H54 (cell line): ENCODE data around the gene SLC10A7.
A peak's percentile ranks its signal among the peaks of the same experiment; 100 is the strongest.

Experiments used
- DNase-seq: peaks from one replicate; pipeline ENCODE4 v3.0.0; 2011; ENCODE audit warnings: low spot score, mixed read lengths; ENCODE audit not compliant: insufficient read length
- FAIRE-seq: peaks from 3 replicates; lab custom pipeline; 2011; peaks lifted over from hg19 to GRCh38; lab: Jason Lieb, UNC
- POLR2A ChIP-seq: IDR thresholded peaks from 2 replicates; pipeline ENCODE4 v1.6.1; 2011; ENCODE audit warnings: low read depth, mild to moderate bottlenecking, low read length

SLC10A7 gene

GRCh38 chr4:146342600-146343192 lies 179.0 kb downstream of the SLC10A7 start:
- TF ChIP-seq POLR2A, result no peak
- DNase-seq, result no peak
- FAIRE-seq, result no peak

DNA sequence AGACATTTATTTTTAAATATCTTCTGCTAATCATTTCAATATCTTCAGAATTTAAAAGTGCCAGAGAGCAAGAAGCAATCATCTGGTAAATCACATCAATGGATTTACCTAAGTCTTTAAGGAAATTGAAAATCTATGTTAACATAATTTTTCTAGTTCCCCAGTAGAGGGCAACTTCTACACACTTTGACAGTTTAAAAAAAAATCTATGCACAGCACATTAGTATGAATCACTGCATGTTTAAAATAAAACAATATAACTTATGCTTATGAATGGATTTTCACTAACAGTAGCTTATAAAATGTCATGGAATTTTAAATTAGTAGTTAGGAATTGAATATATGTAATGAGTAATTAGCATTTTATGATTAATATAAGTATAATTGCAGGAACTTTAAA lies 180.9 kb downstream of the SLC10A7 start:
- DNase-seq, result no peak

GRCh38 chr4:146338512-146338911 lies 183.2 kb downstream of the SLC10A7 start:
- DNase-seq (no peak), FAIRE-seq (no peak)
- TF ChIP-seq POLR2A, result no peak

More for the DNA sequence above, 180.9 kb downstream of the SLC10A7 start:
- FAIRE-seq, result no peak
- TF ChIP-seq POLR2A, result no peak

GRCh38 chr4:146336410-146336807 lies 185.3 kb downstream of the SLC10A7 start:
- FAIRE-seq (no peak), DNase-seq (no peak)
- no peak for TF ChIP-seq POLR2A

DNA sequence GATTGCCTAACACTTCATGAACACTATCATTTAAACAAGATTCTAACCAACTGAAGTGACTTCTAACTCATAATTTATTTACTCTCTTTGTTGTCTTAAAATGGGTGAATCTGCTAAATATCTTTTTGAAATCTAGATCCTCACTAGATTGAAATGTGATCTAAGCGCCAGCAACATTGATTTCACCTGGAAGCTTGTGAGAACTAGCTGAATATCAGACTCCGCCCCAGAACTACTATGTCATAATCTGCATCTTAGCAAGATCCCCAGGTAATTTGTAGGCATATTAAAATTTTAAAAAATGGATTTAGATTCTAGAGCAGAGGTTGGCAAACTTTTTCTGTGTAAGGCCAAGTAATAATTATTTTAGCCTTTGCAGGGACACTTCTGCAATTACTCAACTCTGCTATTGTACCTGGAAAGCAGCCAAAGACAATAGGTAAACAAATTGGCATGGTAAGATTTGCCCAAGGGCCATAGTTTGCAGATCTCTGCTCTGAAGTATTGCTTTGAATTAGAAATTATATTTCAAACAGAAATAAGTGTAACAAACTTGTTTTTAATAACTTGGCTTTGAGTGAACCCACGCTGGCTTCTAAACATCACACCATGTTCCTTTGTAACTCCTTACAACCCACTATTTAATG lies 185.9 kb downstream of the SLC10A7 start:
- TF ChIP-seq POLR2A, result no peak
- DNase-seq (no peak), FAIRE-seq (no peak)

- DNase-seq (no peak), FAIRE-seq (peak; percentile 38)
- no peak for TF ChIP-seq POLR2A
Observed at GRCh38 chr4:146334862-146335449, 186.8 kb downstream of the SLC10A7 start.

DNA sequence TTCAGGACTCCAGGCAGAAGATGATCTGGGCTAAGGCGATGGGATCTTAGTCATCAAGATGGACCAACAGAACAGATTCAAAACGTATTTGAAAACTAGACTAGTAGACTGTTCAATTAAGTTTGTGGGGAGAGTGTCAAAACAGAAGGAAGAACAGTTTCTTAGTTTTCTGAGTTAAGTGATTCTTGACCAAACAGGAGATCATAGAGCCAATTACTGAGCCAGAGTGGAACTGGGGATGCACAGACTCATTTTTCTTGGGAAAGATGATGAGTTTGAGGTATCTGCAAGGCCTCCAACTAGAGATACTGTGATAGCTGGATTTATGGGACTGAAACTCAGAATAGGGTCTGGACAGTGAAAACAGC lies 187.9 kb downstream of the SLC10A7 start:
- TF ChIP-seq POLR2A, result no peak
- DNase-seq (no peak), FAIRE-seq (no peak)

DNA sequence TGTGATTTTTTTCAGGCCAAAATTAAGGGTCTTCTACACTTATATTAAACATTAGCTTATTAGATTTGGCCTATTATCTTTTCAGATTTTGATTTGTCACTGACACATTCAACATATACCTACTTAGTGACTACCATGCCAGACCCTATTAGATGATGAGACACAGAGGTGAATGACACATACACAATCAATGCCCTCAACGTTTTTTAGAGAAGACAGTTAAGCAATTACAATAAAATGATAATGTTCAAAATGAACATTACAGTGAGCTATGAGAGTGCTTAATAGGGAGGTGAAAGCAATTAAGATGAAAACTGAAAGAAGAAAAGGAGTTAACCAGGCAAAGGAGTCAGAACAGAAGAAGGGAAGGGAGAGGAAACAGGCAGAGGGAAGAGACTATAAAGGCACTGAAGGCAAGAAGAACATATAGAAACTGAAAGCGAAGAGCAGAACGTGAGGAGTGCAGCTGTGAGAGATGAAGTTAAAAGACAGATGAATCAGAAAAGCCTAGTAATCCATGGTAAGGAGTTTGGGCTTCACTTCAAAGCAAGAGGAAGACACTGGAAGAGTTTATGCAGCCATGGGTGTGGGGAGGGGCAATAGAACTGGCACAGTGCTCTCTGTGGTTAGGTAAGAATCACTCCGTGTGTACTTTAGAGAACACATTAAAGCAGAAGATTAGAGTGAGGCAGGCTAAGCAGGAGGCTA lies 188.4 kb downstream of the SLC10A7 start:
- DNase-seq, result no peak

GRCh38 chr4:146330392-146330791 lies 191.3 kb downstream of the SLC10A7 start:
- TF ChIP-seq POLR2A, result no peak
- FAIRE-seq (no peak), DNase-seq (no peak)

More for the DNA sequence above, 188.4 kb downstream of the SLC10A7 start:
- no peak for TF ChIP-seq POLR2A
- FAIRE-seq, result peak; percentile 62

DNA sequence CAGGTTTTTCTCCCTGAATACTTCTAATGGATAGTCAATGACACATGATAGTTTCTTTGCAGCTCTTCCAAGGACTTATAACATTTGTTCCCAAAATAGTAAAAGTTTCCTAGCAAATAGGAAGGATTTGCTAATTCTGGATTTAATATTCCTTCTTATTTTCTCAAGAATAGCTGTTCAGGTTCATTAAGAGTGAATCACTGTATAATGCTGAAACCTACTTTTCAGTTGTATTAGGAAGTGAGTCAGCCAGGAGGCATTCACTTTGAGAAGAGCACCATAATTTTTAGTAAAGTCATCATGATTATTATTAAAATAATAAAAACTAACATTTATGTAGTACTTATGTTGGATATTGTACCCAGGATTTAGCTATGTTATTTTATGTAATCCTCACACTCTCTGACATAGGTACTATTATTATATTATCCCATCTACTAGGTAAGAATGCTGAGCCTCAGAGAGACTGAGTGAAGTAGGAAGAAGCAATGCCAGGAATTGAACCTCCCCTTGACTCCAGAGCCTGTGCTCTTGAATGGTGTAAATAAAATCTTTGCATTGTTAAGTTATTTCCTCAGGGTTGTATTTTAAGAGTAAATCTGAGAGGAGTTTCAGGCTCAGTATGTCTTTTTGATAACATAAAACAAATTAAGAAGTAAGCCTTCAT lies 192.6 kb downstream of the SLC10A7 start:
- FAIRE-seq (peak; percentile 15), DNase-seq (peak; percentile 5)
- no peak for TF ChIP-seq POLR2A

DNA sequence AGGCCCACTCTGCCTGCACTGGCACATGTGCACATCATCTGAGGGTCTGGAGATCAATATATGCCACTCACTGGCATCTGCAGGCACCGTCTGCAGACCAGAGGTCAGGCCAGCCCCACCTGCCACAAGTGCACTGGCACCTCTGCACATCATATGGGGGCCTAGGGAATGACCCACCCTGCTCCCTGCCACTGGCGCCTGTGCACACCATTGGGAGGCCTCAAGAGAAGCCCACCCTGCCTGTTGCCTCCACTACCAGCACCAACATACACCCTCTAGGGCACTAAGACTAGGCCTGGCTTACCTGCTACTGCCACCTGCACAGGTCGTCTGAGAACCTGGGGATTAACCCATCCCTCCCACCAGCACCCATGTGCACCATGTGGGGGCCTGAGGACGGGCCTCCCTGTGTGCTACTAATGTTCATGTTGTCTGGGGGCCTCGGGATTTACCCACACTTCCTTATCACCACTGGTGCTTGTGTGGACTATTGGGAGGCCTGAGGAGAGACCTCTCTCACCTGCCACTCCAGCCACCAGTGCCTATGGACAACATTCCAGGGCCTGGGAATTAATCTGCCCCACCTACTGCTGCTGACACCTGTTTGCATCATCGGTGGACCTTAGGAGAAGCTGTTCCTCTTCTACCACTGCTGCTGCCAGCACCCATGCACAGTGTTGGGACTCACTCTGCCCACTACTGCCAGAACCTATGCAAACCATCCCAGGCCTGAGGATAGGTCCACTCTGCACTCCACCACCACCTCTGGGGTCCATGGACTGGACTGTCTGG lies 193.7 kb downstream of the SLC10A7 start:
- no peak for FAIRE-seq
- no peak for TF ChIP-seq POLR2A
- DNase-seq, result no peak

DNA sequence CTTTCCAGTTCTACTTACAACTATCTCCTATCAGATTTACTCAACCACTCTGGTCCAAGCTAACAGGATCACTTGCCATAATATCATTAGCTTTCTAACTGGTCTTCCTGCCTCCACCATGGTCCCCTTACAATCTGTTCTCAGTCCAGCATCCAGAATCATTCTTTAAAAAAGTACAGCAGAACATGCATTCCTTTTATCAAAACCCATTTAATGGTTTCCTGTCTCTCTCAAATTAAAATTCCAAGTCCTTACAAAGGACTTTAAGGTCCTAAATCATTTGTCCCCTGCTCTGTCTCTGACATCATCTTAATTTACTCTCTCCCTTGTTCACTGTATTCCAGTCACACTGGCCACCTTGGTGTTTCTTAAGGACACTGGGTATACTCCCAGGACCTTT lies 202.8 kb downstream of the SLC10A7 start:
- FAIRE-seq (no peak), DNase-seq (no peak)
- TF ChIP-seq POLR2A, result no peak

GRCh38 chr4:146317783-146318182 lies 204.0 kb downstream of the SLC10A7 start:
- no peak for TF ChIP-seq POLR2A
- DNase-seq (no peak), FAIRE-seq (no peak)
